ENCODE results near the gene RPLP1. TPM values are rescaled to one million over a fixed set of nuclear protein-coding genes. Genes with fewer than 3 reads are reported as not detected.

The RPLP1 gene
- total and polyA plus RNA-seq, 2 of the 8 experiments (the other 6 are each of a cell fraction or from before 2014, with no cell fraction given): 2,089 to 4,387 TPM

DNA sequence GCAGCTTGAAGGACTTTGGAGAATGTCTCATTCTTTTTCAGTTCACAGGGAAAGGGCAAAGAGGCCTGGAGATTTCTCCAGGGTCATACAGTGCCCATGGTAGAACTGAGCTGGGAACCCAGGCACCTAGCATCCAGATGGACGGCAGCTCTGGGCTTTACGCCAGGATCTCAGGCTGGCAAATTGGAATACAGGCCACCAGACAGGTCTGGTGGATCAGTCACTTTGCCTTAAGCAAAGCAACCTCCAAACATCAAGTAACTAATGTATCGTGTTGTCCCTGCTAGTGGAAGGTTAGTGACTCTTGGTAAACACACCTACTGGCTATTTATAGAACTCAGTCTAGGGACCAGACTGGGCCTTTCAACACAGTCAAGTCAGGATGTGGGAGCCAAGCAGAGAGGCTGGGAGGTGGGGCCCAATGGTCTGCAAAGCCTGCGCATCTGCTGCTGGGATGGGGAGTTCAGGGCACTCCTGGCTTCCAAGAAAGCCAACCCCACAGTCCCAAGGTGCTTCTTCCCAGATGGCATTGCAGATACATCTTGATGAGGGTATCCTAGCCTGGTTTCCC lies 30.2 kb downstream of the RPLP1 start:
- no peak overlapping the region for H3K27ac ChIP-seq (ENCODE audit: low read depth, low read length)
- no peak overlapping the region; the same call in 1 of the 2 replicates for H4K8ac ChIP-seq (ENCODE audit: extremely low read depth, insufficient read depth, low read length)
- H3K4ac ChIP-seq (replicated peaks; ENCODE audit: insufficient read length, low read depth, low read length): no peak overlapping the region
- H3K18ac ChIP-seq (ENCODE audit: extremely low read depth, low read length): no peak overlapping the region
- no peak overlapping the region for H4K91ac ChIP-seq (replicated peaks; ENCODE audit: insufficient read length, low read length)
- no peak overlapping the region for H2AK5ac ChIP-seq (ENCODE audit: low read depth, low read length)
- ChIA-PET POLR2A (ENCODE audit: partially characterized antibody) (interaction anchor here (1.4 kb wide), 1 partner anchor 31 kb away, joined by 3 read pairs; the partner anchor contains the start of gene RPLP1), CTCF (ENCODE audit: partially characterized antibody) (interaction anchor here (0.6 kb wide), 1 partner anchor 82 kb away, joined by 3 read pairs; no protein-coding TSS in a partner anchor)
- H3K79me2 ChIP-seq (ENCODE audit: control insufficient read depth in 1 of 2, insufficient read depth in 2 of 2, low read length in 2 of 2): no peaks in the 10 kb centered on the region
- WGBS, 2 experiments (ENCODE audit: extremely low coverage in 1 of 2, insufficient coverage in 1 of 2, insufficient read length in 1 of 2, insufficient replicate concordance in 2 of 2, low coverage in 1 of 2, low lambda C conversion rate in 2 of 2, missing lambda C conversion rate in 1 of 2): 91% methylated on average over 4 of the region's 4 CpGs; no CpG with 5 or more reads in 1 of the 2 experiments
- H3K36me3 ChIP-seq (ENCODE audit: control insufficient read depth in 2 of 4, insufficient read depth in 4 of 4, low read length in 3 of 4): no peaks in the 10 kb centered on the region
- DNase-seq (ENCODE audit: low read depth in 1 of 2, low spot score in 2 of 2) (no peak), FAIRE-seq (no peak)
- H3K4me3 ChIP-seq (ENCODE audit: extremely low read depth in 1 of 4, insufficient read depth in 2 of 4, low read depth in 3 of 4, low read length in 4 of 4): no peak overlapping the region
- H2BK5ac ChIP-seq (ENCODE audit: low read depth, low read length): no peak overlapping the region
- H2BK20ac ChIP-seq (ENCODE audit: low read length): no peak overlapping the region
- H3K9me3 ChIP-seq (ENCODE audit: insufficient read depth in 2 of 2, low read depth in 1 of 2, low read length in 1 of 2): peaks cover 5 to 12% of the 10 kb centered on the region in 2 experiments; a peak in 3 of 4 replicates
- H3K79me1 ChIP-seq (ENCODE audit: low read depth, low read length): no peaks in the 10 kb centered on the region; the same call in 1 of the 2 replicates
- no peak overlapping the region for H3K56ac ChIP-seq (replicated peaks; ENCODE audit: insufficient read length, low read depth, low read length)
- no peaks in the 10 kb centered on the region for H3K4me1 ChIP-seq (replicated peaks in 1 of 4; ENCODE audit: control insufficient read depth in 3 of 4, insufficient read depth in 4 of 4, low read length in 3 of 4)
- no peak overlapping the region for H2BK15ac ChIP-seq (ENCODE audit: low read length)
- H3K9ac ChIP-seq (replicated peaks in 1 of 4; ENCODE audit: extremely low read depth in 1 of 4, low read depth in 3 of 4, low read length in 3 of 4): no peak overlapping the region
- H2AFZ ChIP-seq (ENCODE audit: low read length): no peak overlapping the region
- H3K27me3 ChIP-seq (replicated peaks in 1 of 4; ENCODE audit: control insufficient read depth in 3 of 4, extremely low read depth in 1 of 4, insufficient read depth in 3 of 4, low read length in 3 of 4): no peaks in the 10 kb centered on the region
- H2BK12ac ChIP-seq (ENCODE audit: low read depth, low read length): no peak overlapping the region
- H4K5ac ChIP-seq (ENCODE audit: insufficient read length, low read depth, low read length): no peak overlapping the region
- no peak overlapping the region for H3K23ac ChIP-seq (ENCODE audit: insufficient read length)
- no peaks in the 10 kb centered on the region for H3K23me2 ChIP-seq (ENCODE audit: low read depth, low read length)
- no peak overlapping the region for H3K14ac ChIP-seq (ENCODE audit: insufficient read length)
- H2BK120ac ChIP-seq (replicated peaks; ENCODE audit: low read depth, low read length): no peak overlapping the region
- no peaks in the 10 kb centered on the region for H4K20me1 ChIP-seq (replicated peaks in 1 of 2; ENCODE audit: control insufficient read depth in 1 of 2, insufficient read depth in 2 of 2, low read length in 2 of 2)
- no peak overlapping the region for H3K4me2 ChIP-seq (ENCODE audit: insufficient read depth in 1 of 2, low read depth in 2 of 2, low read length in 2 of 2)
- TF ChIP-seq CEBPB (IDR thresholded peaks at IDR 0.05; ENCODE audit: low read depth, low read length) (no peak), RFX5 (IDR thresholded peaks at IDR 0.05; ENCODE audit: borderline replicate concordance, low read depth, low read length) (no peak), KDM1A (IDR thresholded peaks at IDR 0.05; ENCODE audit: borderline replicate concordance, low read length) (no peak), GTF2F1 (IDR thresholded peaks at IDR 0.05; ENCODE audit: borderline replicate concordance, low read depth, low read length) (no peak), ASH2L (IDR thresholded peaks at IDR 0.05; ENCODE audit: low read length) (no peak), CHD1 (IDR thresholded peaks at IDR 0.05; ENCODE audit: low read depth, low read length) (no peak), EZH2 (IDR thresholded peaks at IDR 0.05; ENCODE audit: low read depth, low read length, severe bottlenecking) (no peak), SRF (IDR thresholded peaks at IDR 0.05; ENCODE audit: low read depth, low read length) (no peak), EGR1 (IDR thresholded peaks at IDR 0.05; ENCODE audit: borderline replicate concordance, low read depth, low read length) (no peak), POLR2AphosphoS5 (IDR thresholded peaks at IDR 0.05; ENCODE audit: low read depth, low read length) (no peak), TAF7 (optimal IDR thresholded peaks at IDR 0.05; ENCODE audit: borderline replicate concordance, low read depth, low read length) (no peak)
- TF ChIP-seq, protein P1, sequence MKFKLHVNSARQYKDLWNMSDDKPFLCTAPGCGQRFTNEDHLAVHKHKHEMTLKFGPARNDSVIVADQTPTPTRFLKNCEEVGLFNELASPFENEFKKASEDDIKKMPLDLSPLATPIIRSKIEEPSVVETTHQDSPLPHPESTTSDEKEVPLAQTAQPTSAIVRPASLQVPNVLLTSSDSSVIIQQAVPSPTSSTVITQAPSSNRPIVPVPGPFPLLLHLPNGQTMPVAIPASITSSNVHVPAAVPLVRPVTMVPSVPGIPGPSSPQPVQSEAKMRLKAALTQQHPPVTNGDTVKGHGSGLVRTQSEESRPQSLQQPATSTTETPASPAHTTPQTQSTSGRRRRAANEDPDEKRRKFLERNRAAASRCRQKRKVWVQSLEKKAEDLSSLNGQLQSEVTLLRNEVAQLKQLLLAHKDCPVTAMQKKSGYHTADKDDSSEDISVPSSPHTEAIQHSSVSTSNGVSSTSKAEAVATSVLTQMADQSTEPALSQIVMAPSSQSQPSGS (IDR thresholded peaks at IDR 0.05; ENCODE audit: low read length): no peak

All from H1 (cell line).